Measurements from ENCODE around the gene EFNA2.

The EFNA2 gene

GRCh38 chr19:1280636-1281568, 4.8 kb upstream of the EFNA2 start:
- H3K4me3 ChIP-seq (ENCODE audit: low read depth, low read length): no peak overlapping the region
- DNase-seq: no peak
- no peak overlapping the region for H3K27ac ChIP-seq
- H3K27me3 ChIP-seq (replicated peaks): peaks cover 22% of the 10 kb centered on the region
- H3K36me3 ChIP-seq (replicated peaks): peaks cover 6% of the 10 kb centered on the region
- TF ChIP-seq CTCF (IDR thresholded peaks at IDR 0.05; ENCODE audit: low read depth, low read length, missing control alignments): no peak
- in situ Hi-C loops (cut with HindIII; ENCODE audit: low pct_ligation_motif_present, low sequenced_read_pairs): loop anchor here (5.0 to 10.0 kb wide), 3 partner anchors 94 to 191 kb away; no protein-coding TSS in a partner anchor

GRCh38 chr19:1281569-1282287, 3.9 kb upstream of the EFNA2 start:
- no peak for DNase-seq
- H3K27ac ChIP-seq: no peak overlapping the region
- H3K36me3 ChIP-seq (replicated peaks): peaks cover 6% of the 10 kb centered on the region
- no peak for TF ChIP-seq CTCF (IDR thresholded peaks at IDR 0.05; ENCODE audit: low read depth, low read length, missing control alignments)
- peaks cover 26% of the 10 kb centered on the region for H3K27me3 ChIP-seq (replicated peaks)
- no peak overlapping the region for H3K4me3 ChIP-seq (ENCODE audit: low read depth, low read length)
- in situ Hi-C loops (cut with HindIII; ENCODE audit: low pct_ligation_motif_present, low sequenced_read_pairs): loop anchor here (5.0 to 10.0 kb wide), 3 partner anchors 93 to 191 kb away; no protein-coding TSS in a partner anchor

- Histone ChIP-seq H3K4me3 (ENCODE audit: low read depth, low read length) (no peak overlapping the region), H3K27ac (no peak overlapping the region), H3K36me3 (replicated peaks) (peaks cover 6% of the 10 kb centered on the region), H3K27me3 (replicated peaks) (peaks cover 36% of the 10 kb centered on the region)
- DNase-seq: no peak
- in situ Hi-C loops (cut with HindIII; ENCODE audit: low pct_ligation_motif_present, low sequenced_read_pairs): loop anchor here (5.0 to 10.0 kb wide), 3 partner anchors 92 to 190 kb away; no protein-coding TSS in a partner anchor
- TF ChIP-seq CTCF (IDR thresholded peaks at IDR 0.05; ENCODE audit: low read depth, low read length, missing control alignments): no peak
Observed at GRCh38 chr19:1282588-1283206, 3.0 kb upstream of the EFNA2 start.

GRCh38 chr19:1283207-1283916, 2.3 kb upstream of the EFNA2 start:
- TF ChIP-seq CTCF (IDR thresholded peaks at IDR 0.05; ENCODE audit: low read depth, low read length, missing control alignments): no peak
- H3K27ac ChIP-seq: no peak overlapping the region
- no peak for DNase-seq
- H3K4me3 ChIP-seq (ENCODE audit: low read depth, low read length): no peak overlapping the region
- H3K36me3 ChIP-seq (replicated peaks): peaks cover 6% of the 10 kb centered on the region
- in situ Hi-C loops (cut with HindIII; ENCODE audit: low pct_ligation_motif_present, low sequenced_read_pairs): loop anchor here (5.0 to 10.0 kb wide), 3 partner anchors 91 to 189 kb away; no protein-coding TSS in a partner anchor
- H3K27me3 ChIP-seq (replicated peaks): peaks cover 43% of the 10 kb centered on the region

GRCh38 chr19:1283917-1284292, 1.8 kb upstream of the EFNA2 start:
- Histone ChIP-seq H3K4me3 (ENCODE audit: low read depth, low read length) (no peak overlapping the region), H3K27ac (no peak overlapping the region), H3K27me3 (replicated peaks) (peaks cover 45% of the 10 kb centered on the region), H3K36me3 (replicated peaks) (peaks cover 6% of the 10 kb centered on the region)
- in situ Hi-C loops (cut with HindIII; ENCODE audit: low pct_ligation_motif_present, low sequenced_read_pairs): loop anchor here (5.0 to 10.0 kb wide), 3 partner anchors 91 to 188 kb away; no protein-coding TSS in a partner anchor
- no peak for TF ChIP-seq CTCF (IDR thresholded peaks at IDR 0.05; ENCODE audit: low read depth, low read length, missing control alignments)
- no peak for DNase-seq
